KMS-11 (cell line): ENCODE data around the gene CMTM6.
A peak's percentile ranks its signal among the peaks of the same experiment; 100 is the strongest.

Source experiments
- H2AFZ ChIP-seq: fragments of 200-600 bp; sonication (generic); 2 replicates; pipeline ENCODE4 v1.6.1; 2016; ENCODE audit warnings: antibody characterized with exemption, mixed run types, low read depth
- H3K27ac ChIP-seq: fragments of 200-600 bp; sonication (generic); 2 replicates; pipeline ENCODE4 v1.6.1; 2016; ENCODE audit warnings: mild to moderate bottlenecking, mixed run types
- H3K27me3 ChIP-seq: fragments of 200-600 bp; sonication (generic); 2 replicates; pipeline ENCODE4 v1.6.1; 2017; ENCODE audit warnings: mild to moderate bottlenecking, low read depth, mixed run types, moderate library complexity; ENCODE audit not compliant: insufficient read depth
- H3K36me3 ChIP-seq: fragments of 200-600 bp; sonication (generic); 2 replicates; pipeline ENCODE4 v1.6.1; 2017; ENCODE audit warnings: mild to moderate bottlenecking, mixed run types; ENCODE audit not compliant: insufficient read depth
- H3K4me1 ChIP-seq: fragments of 200-600 bp; sonication (generic); 2 replicates; pipeline ENCODE4 v1.6.1; 2016; ENCODE audit warnings: mild to moderate bottlenecking, low read depth, mixed run types; ENCODE audit not compliant: poor library complexity, severe bottlenecking
- H3K4me2 ChIP-seq: fragments of 200-600 bp; sonication (generic); 2 replicates; pipeline ENCODE4 v1.7.0; 2016; ENCODE audit warnings: mild to moderate bottlenecking, mixed run types
- H3K4me3 ChIP-seq: fragments of 200-600 bp; sonication (generic); IDR thresholded peaks from 2 replicates; pipeline ENCODE4 v1.6.1; 2017; ENCODE audit warnings: low read depth, low read length, mixed read lengths; ENCODE audit not compliant: insufficient read depth
- H3K79me2 ChIP-seq: fragments of 200-600 bp; sonication (generic); 2 replicates; pipeline ENCODE4 v1.6.1; 2016; ENCODE audit warnings: low read depth, mixed run types; ENCODE audit not compliant: insufficient read depth
- H3K9ac ChIP-seq: fragments of 200-600 bp; sonication (generic); 2 replicates; pipeline ENCODE4 v1.6.1; 2016; ENCODE audit warnings: mild to moderate bottlenecking, mixed run types
- H4K20me1 ChIP-seq: fragments of 200-600 bp; sonication (generic); 2 replicates; pipeline ENCODE4 v1.6.1; 2016; ENCODE audit warnings: mild to moderate bottlenecking, mixed run types; ENCODE audit not compliant: insufficient read depth
- TF ChIP-seq, protein P1 (sequence below): fragments of 200-600 bp; sonication (generic); conservative IDR thresholded peaks from 2 replicates; pipeline ENCODE4 v1.6.1; 2017; ENCODE audit warnings: low read depth, mild to moderate bottlenecking, antibody characterized with exemption, low read length, moderate library complexity, mixed read lengths

The CMTM6 gene

DNA sequence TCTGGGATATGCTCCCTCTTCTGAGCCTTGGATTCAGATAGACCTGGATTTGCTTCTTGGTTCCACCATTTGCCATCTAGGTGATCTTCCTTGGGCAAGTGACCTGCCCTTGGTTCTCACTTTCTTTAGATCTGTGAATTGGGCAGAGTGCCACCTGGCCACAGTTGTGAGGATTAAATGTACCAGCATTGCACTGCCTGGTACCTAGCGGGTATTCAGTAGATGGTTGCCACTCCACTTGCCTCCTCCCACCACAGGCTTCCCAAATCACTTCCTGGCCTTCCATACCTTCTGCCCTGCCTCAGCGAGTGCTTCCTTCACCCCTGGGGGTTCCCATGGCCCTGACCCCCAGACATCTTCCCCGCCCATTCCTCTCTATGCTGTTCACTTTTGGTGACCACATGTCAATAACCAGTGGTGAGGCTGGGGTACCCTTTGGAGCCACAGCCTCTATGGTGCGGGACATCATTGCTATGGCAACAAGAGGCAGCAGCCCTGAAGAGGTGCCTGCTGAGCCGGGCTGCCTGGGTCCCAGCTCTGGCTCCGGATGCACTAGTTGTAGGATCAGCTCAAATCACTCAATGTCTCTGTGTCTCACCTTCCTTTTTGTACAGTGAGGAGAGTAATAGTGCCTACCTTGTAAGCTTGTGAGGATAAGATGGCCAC, 70.5 kb downstream of the CMTM6 start:
- H3K36me3 ChIP-seq: no peaks in the 10 kb centered on the region
- no peaks in the 10 kb centered on the region for H4K20me1 ChIP-seq
- no peaks in the 10 kb centered on the region for H3K27me3 ChIP-seq
- H3K9ac ChIP-seq: peak overlapping the region; percentile 23; the same call in 1 of the 2 replicates
- peaks cover 56% of the 10 kb centered on the region for H3K79me2 ChIP-seq
- peak overlapping the region; percentile 91 for H3K4me2 ChIP-seq
- peaks cover 99% of the 10 kb centered on the region for H3K4me1 ChIP-seq
- TF ChIP-seq, protein P1, sequence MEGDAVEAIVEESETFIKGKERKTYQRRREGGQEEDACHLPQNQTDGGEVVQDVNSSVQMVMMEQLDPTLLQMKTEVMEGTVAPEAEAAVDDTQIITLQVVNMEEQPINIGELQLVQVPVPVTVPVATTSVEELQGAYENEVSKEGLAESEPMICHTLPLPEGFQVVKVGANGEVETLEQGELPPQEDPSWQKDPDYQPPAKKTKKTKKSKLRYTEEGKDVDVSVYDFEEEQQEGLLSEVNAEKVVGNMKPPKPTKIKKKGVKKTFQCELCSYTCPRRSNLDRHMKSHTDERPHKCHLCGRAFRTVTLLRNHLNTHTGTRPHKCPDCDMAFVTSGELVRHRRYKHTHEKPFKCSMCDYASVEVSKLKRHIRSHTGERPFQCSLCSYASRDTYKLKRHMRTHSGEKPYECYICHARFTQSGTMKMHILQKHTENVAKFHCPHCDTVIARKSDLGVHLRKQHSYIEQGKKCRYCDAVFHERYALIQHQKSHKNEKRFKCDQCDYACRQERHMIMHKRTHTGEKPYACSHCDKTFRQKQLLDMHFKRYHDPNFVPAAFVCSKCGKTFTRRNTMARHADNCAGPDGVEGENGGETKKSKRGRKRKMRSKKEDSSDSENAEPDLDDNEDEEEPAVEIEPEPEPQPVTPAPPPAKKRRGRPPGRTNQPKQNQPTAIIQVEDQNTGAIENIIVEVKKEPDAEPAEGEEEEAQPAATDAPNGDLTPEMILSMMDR: no peak
- peak overlapping the region; percentile 88 for H3K27ac ChIP-seq
- no peak overlapping the region for H2AFZ ChIP-seq
- H3K4me3 ChIP-seq: peak overlapping the region; percentile 9

DNA sequence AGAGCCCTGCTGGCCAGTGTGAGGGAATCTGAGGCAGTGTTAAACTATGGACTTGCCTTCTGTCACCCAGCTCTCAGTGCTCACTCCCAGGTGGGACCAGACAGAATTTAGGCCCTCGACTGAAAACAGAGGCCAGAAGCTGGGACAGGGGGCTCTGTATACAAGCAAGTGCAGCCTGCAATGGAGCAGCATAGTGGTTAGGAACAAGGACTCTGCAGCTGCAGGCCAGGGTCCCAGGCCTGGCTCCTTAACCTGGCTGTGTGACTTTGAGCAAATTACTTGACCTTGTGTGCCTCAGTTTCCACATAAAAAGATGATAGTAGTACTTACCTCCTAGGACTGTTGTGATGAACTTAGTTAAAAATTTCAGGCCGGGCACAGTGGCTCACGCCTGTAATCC, 71.2 kb downstream of the CMTM6 start:
- no peak overlapping the region for H2AFZ ChIP-seq
- peaks cover 63% of the 10 kb centered on the region for H3K79me2 ChIP-seq
- H3K27me3 ChIP-seq: no peaks in the 10 kb centered on the region
- TF ChIP-seq, protein P1: no peak
- no peaks in the 10 kb centered on the region for H4K20me1 ChIP-seq
- H3K9ac ChIP-seq: no peak overlapping the region
- H3K27ac ChIP-seq: peak overlapping the region; percentile 88
- H3K4me3 ChIP-seq: no peak overlapping the region
- no peaks in the 10 kb centered on the region for H3K36me3 ChIP-seq
- H3K4me2 ChIP-seq: peak overlapping the region; percentile 91
- peaks cover 99% of the 10 kb centered on the region for H3K4me1 ChIP-seq
